CD14-positive monocyte (primary cell): ENCODE data around the gene CREB5. TPM values are rescaled to one million over a fixed set of nuclear protein-coding genes. Genes with fewer than 3 reads are reported as not detected.

Source experiments
- DNase-seq, 3 donors: peaks; one replicate each; pipeline ENCODE4 v3.0.0-alpha.2; 2011 to 2022
- H2AFZ ChIP-seq: 2 replicates; pipeline ENCODE4 v1.6.0; 2012; ENCODE audit warnings: mild to moderate bottlenecking, low read depth, low read length, inconsistent platforms; ENCODE audit not compliant: insufficient read depth, poor library complexity, severe bottlenecking
- H3K27ac ChIP-seq, 2 donors: 1 replicate in 1 of 2; 2 replicates in 1 of 2; pipeline ENCODE4 v1.5.1; 2012 to 2013; ENCODE audit warnings: low read length in 2 of 2, control low read depth in 1 of 2, inconsistent platforms in 1 of 2, low read depth in 1 of 2, mild to moderate bottlenecking in 1 of 2
- H3K27me3 ChIP-seq, 2 donors: one replicate each; pipeline versions ENCODE4 v1.6.0 to v1.6.1; 2011 to 2013; ENCODE audit warnings: low read length in 2 of 2; ENCODE audit not compliant: control insufficient read depth in 2 of 2, insufficient read depth in 2 of 2
- H3K36me3 ChIP-seq, 2 donors: replicated peaks in 1 of 2; 1 replicate in 1 of 2; 2 replicates in 1 of 2; pipeline versions ENCODE4 v1.5.1 to v1.6.1; 2012 to 2013; ENCODE audit warnings: low read length in 2 of 2, control low read depth in 1 of 2, inconsistent platforms in 1 of 2, mild to moderate bottlenecking in 1 of 2; ENCODE audit not compliant: insufficient read depth in 2 of 2, control insufficient read depth in 1 of 2
- H3K4me1 ChIP-seq, 2 donors: 1 replicate in 1 of 2; 2 replicates in 1 of 2; pipeline versions ENCODE4 v1.5.1 to v1.6.1; 2012 to 2013; ENCODE audit warnings: low read length in 2 of 2, control low read depth in 1 of 2, inconsistent platforms in 1 of 2, mild to moderate bottlenecking in 1 of 2, moderate library complexity in 1 of 2; ENCODE audit not compliant: insufficient read depth in 2 of 2, control insufficient read depth in 1 of 2
- H3K4me2 ChIP-seq: replicated peaks from 2 replicates; pipeline ENCODE3; 2012; ENCODE audit warnings: low read length, moderate library complexity, mild to moderate bottlenecking; ENCODE audit not compliant: poor library complexity, severe bottlenecking; ENCODE audit errors: extremely low read depth
- H3K4me3 ChIP-seq, 3 experiments: fragments of 200-600 bp in 1 of 3; sonication (generic) in 1 of 3; replicated peaks in 1 of 3; 1 replicate in 2 of 3; 2 replicates in 1 of 3; pipeline ENCODE4 v1.5.1; 2011 to 2013; ENCODE audit warnings: low read length in 3 of 3, mild to moderate bottlenecking in 3 of 3, control low read depth in 2 of 3, low read depth in 2 of 3, inconsistent platforms in 1 of 3, moderate library complexity in 1 of 3
- H3K79me2 ChIP-seq: 2 replicates; pipeline ENCODE4 v1.6.0; 2012; ENCODE audit warnings: mild to moderate bottlenecking, control low read depth, inconsistent platforms, low read length, moderate library complexity; ENCODE audit not compliant: insufficient read depth
- H3K9ac ChIP-seq: 2 replicates; pipeline ENCODE4 v1.6.0; 2017; ENCODE audit warnings: low read length, mild to moderate bottlenecking; ENCODE audit not compliant: insufficient read depth, poor library complexity, severe bottlenecking
- H3K9me3 ChIP-seq, 2 donors: replicated peaks in 1 of 2; 1 replicate in 1 of 2; 2 replicates in 1 of 2; pipeline versions ENCODE4 v1.5.1 to v1.6.1; 2012 to 2013; ENCODE audit warnings: low read length in 2 of 2, control low read depth in 1 of 2; ENCODE audit not compliant: control insufficient read depth in 1 of 2, insufficient read depth in 1 of 2
- H4K20me1 ChIP-seq: 2 replicates; pipeline ENCODE4 v1.6.0; 2012; ENCODE audit warnings: mild to moderate bottlenecking, low read length, control low read depth, moderate library complexity; ENCODE audit not compliant: insufficient read depth
- H3K27ac Mint-ChIP-seq, 7 donors: one replicate each; pipeline ENCODE4 v1.8.0; 2020; ENCODE audit warnings: mild to moderate bottlenecking in 7 of 7, mixed read lengths in 7 of 7, moderate library complexity in 6 of 7, inconsistent platforms in 2 of 7
- H3K27me3 Mint-ChIP-seq, 3 donors: one replicate each; pipeline ENCODE4 v1.8.0; 2021 to 2022; ENCODE audit warnings: low read depth in 3 of 3, mild to moderate bottlenecking in 3 of 3, mixed read lengths in 3 of 3, moderate library complexity in 3 of 3, inconsistent platforms in 1 of 3
- H3K36me3 Mint-ChIP-seq, 2 donors: one replicate each; pipeline ENCODE4 v1.8.0; 2020; ENCODE audit warnings: mixed read lengths in 2 of 2, inconsistent platforms in 1 of 2, mild to moderate bottlenecking in 1 of 2
- H3K4me1 Mint-ChIP-seq: one replicate; pipeline ENCODE4 v1.8.0; 2020; ENCODE audit warnings: mild to moderate bottlenecking, mixed read lengths
- H3K4me3 Mint-ChIP-seq, 2 donors: one replicate each; pipeline ENCODE4 v1.8.0; 2020; ENCODE audit warnings: mild to moderate bottlenecking in 2 of 2, mixed read lengths in 2 of 2, moderate library complexity in 1 of 2
- H3K9me3 Mint-ChIP-seq, 7 donors: one replicate each; pipeline ENCODE4 v1.8.0; 2020 to 2022; ENCODE audit warnings: mixed read lengths in 7 of 7, mild to moderate bottlenecking in 6 of 7, moderate library complexity in 6 of 7, inconsistent platforms in 2 of 7
- WGBS: methylation state at CpG from one replicate; pipeline ENCODE4 v1.1.5; 2013; ENCODE audit warnings: missing lambda C conversion rate; ENCODE audit not compliant: insufficient coverage; 5-methylcytosine and 5-hydroxymethylcytosine counted together
- intact Hi-C, 2 donors: fragments of 100-400 bp; cut with micrococcal nuclease; formaldehyde crosslinking; loops; one replicate each; pipeline versions ENCODE4 v1.15.0 to v1.15.1; 2023
- polyA plus RNA-seq, 3 donors: library from polyadenylated mRNA; depleted of rRNA in 1 of 3; unstranded in 2 of 3; stranded (reverse) in 1 of 3; fragments of 300-500 nt in 2 of 3; fragments of >200 nt in 1 of 3; fragmentation: Illumina TruSeq in 2 of 3; gene quantifications; 1 replicate in 2 of 3; 2 replicates in 1 of 3; pipeline ENCODE4 v1.2.3, GENCODE V29; 2012 to 2021
- TF ChIP-seq, protein P1 (sequence below): fragments of 200-600 bp; IDR thresholded peaks from one replicate; pipeline ENCODE4 v1.8.0; 2022; ENCODE audit warnings: antibody characterized with exemption, mild to moderate bottlenecking

Gene CREB5
- polyA plus RNA-seq, 3 donors = 25.1 to 72.3 (median 44.2) TPM

DNA sequence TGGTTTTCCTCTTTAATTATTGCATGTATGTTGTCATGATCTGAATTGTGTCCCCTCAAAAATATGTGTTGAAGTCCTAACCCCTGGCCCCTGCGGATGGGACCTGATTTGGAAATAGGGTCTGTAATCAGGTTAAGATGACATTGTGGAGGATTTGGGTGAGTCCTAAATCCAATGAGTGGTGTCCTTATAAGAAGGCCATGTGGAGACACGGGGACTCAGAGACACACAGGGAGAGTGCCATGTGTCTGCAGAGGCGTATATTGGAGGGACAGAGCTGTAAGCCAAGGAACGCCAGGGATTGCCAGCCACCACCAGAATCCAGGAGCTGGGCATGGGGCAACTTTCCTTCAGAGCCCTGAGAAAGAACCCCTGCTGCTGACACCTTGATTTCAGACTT is 171.9 kb downstream of the CREB5 start:
- H3K4me3 ChIP-seq = no peak overlapping the region
- TF ChIP-seq, protein P1, sequence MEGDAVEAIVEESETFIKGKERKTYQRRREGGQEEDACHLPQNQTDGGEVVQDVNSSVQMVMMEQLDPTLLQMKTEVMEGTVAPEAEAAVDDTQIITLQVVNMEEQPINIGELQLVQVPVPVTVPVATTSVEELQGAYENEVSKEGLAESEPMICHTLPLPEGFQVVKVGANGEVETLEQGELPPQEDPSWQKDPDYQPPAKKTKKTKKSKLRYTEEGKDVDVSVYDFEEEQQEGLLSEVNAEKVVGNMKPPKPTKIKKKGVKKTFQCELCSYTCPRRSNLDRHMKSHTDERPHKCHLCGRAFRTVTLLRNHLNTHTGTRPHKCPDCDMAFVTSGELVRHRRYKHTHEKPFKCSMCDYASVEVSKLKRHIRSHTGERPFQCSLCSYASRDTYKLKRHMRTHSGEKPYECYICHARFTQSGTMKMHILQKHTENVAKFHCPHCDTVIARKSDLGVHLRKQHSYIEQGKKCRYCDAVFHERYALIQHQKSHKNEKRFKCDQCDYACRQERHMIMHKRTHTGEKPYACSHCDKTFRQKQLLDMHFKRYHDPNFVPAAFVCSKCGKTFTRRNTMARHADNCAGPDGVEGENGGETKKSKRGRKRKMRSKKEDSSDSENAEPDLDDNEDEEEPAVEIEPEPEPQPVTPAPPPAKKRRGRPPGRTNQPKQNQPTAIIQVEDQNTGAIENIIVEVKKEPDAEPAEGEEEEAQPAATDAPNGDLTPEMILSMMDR = no peak
- 92% methylated on average over 4 of the region's 4 CpGs for WGBS

DNA sequence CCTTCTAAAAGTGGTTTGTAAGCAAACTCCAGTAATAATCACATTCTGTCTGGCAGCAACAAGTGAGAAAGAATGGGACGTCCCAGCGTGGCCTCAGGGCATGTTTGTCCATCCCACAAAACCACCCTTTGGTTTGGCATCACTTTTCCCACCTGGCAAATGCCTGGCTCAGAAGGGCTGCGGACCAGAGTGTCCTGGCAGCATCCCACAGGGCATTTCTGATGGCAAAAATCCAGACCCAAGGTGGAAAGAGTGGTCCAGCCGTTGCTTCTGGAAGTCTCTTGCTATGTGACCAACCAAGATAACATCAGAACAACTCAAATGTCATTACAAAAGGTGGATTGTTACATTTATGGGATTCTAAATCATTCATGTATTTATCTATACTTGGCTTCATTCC is 174.4 kb downstream of the CREB5 start:
- H3K27me3 ChIP-seq = peaks cover 0 to 1% of the 10 kb centered on the region in 2 donors
- no peak overlapping the region for H2AFZ ChIP-seq
- H3K79me2 ChIP-seq = no peaks in the 10 kb centered on the region
- no peak overlapping the region for H3K9ac ChIP-seq
- H3K4me1 ChIP-seq = no peaks in the 10 kb centered on the region
- H3K27ac ChIP-seq = no peak overlapping the region
- TF ChIP-seq, protein P1 = no peak
- no peak overlapping the region for H3K4me3 ChIP-seq
- Mint-ChIP-seq H3K4me3 (no peak overlapping the region), H3K27me3 (peaks cover 0 to 4% (median 4%) of the 10 kb centered on the region in 3 donors), H3K9me3 (peaks cover 0 to 3% (median 0%) of the 10 kb centered on the region in 7 donors), H3K36me3 (no peaks in the 10 kb centered on the region), H3K27ac (no peak overlapping the region), H3K4me1 (peaks cover 7% of the 10 kb centered on the region)
- intact Hi-C loops = no loop called here
- H3K9me3 ChIP-seq = no peaks in the 10 kb centered on the region
- no peak overlapping the region for H3K4me2 ChIP-seq
- no peak for DNase-seq
- whole genome bisulfite sequencing = 92% methylated on average over 2 of the region's 4 CpGs
- no peaks in the 10 kb centered on the region for H4K20me1 ChIP-seq
- H3K36me3 ChIP-seq = no peaks in the 10 kb centered on the region

More for the DNA sequence above, 171.9 kb downstream of the CREB5 start:
- no peaks in the 10 kb centered on the region for H3K36me3 Mint-ChIP-seq
- Histone ChIP-seq H3K4me1 (no peaks in the 10 kb centered on the region), H3K79me2 (no peaks in the 10 kb centered on the region), H2AFZ (no peak overlapping the region), H3K27ac (no peak overlapping the region), H3K4me2 (no peak overlapping the region), H3K9me3 (no peaks in the 10 kb centered on the region), H4K20me1 (no peaks in the 10 kb centered on the region), H3K27me3 (no peaks in the 10 kb centered on the region), H3K36me3 (no peaks in the 10 kb centered on the region), H3K9ac (no peak overlapping the region)
- H3K4me1 Mint-ChIP-seq = peaks cover 4% of the 10 kb centered on the region
- intact Hi-C loops = no loop called here
- no peak for DNase-seq
- no peak overlapping the region for H3K27ac Mint-ChIP-seq
- peaks cover 1 to 4% (median 4%) of the 10 kb centered on the region in 3 donors for H3K27me3 Mint-ChIP-seq
- no peak overlapping the region for H3K4me3 Mint-ChIP-seq
- peaks cover 0 to 2% (median 0%) of the 10 kb centered on the region in 7 donors for H3K9me3 Mint-ChIP-seq
